Liver (tissue), 9 donors: ENCODE data around the gene CAMK1G. TPM values are rescaled to one million over a fixed set of nuclear protein-coding genes. Genes with fewer than 3 reads are reported as not detected.

Source experiments
- DNase-seq: peaks from one replicate; pipeline ENCODE4 v3.0.0-alpha.2; 2017; ENCODE audit warnings: low spot score
- H3K27ac ChIP-seq, 2 donors: one replicate each; pipeline ENCODE4 v1.7.0; 2013; ENCODE audit warnings: inconsistent platforms in 2 of 2, low read length in 2 of 2, control low read depth in 1 of 2, low read depth in 1 of 2, mild to moderate bottlenecking in 1 of 2
- H3K27me3 ChIP-seq, 4 donors: one replicate each; pipeline versions ENCODE4 v1.6.1 to v1.7.0; 2013; ENCODE audit warnings: low read length in 3 of 4, inconsistent platforms in 1 of 4, mild to moderate bottlenecking in 1 of 4, moderate library complexity in 1 of 4; ENCODE audit not compliant: control insufficient read depth in 4 of 4, insufficient read depth in 4 of 4
- H3K36me3 ChIP-seq, 4 donors: one replicate each; pipeline versions ENCODE4 v1.6.1 to v1.7.0; 2013; ENCODE audit warnings: low read length in 3 of 4, mild to moderate bottlenecking in 3 of 4, low read depth in 1 of 4, moderate library complexity in 1 of 4; ENCODE audit not compliant: control insufficient read depth in 4 of 4, insufficient read depth in 3 of 4
- H3K4me1 ChIP-seq, 4 donors: one replicate each; pipeline versions ENCODE4 v1.6.1 to v1.7.0; 2013; ENCODE audit warnings: low read length in 3 of 4, mild to moderate bottlenecking in 3 of 4, moderate library complexity in 1 of 4; ENCODE audit not compliant: control insufficient read depth in 4 of 4, insufficient read depth in 4 of 4
- H3K4me3 ChIP-seq, 3 donors: one replicate each; pipeline versions ENCODE4 v1.6.1 to v1.7.0; 2013; ENCODE audit warnings: low read length in 3 of 3, control low read depth in 1 of 3, low read depth in 1 of 3, mild to moderate bottlenecking in 1 of 3
- H3K9ac ChIP-seq, 2 donors: one replicate each; pipeline ENCODE4 v1.7.0; 2013; ENCODE audit warnings: low read length in 2 of 2, mild to moderate bottlenecking in 2 of 2, moderate library complexity in 2 of 2, control low read depth in 1 of 2, low read depth in 1 of 2
- H3K9me3 ChIP-seq, 4 donors: one replicate each; pipeline versions ENCODE4 v1.6.1 to v1.7.0; 2013; ENCODE audit warnings: low read length in 3 of 4; ENCODE audit not compliant: control insufficient read depth in 4 of 4
- EGR1 ChIP-seq, 2 donors: IDR thresholded peaks; 2 replicates each; pipeline ENCODE4 v1.6.1; 2016 to 2018; ENCODE audit warnings: antibody characterized with exemption in 2 of 2, low read depth in 2 of 2
- FOXA1 ChIP-seq: IDR thresholded peaks from 2 replicates; pipeline ENCODE4 v1.6.1; 2016; ENCODE audit warnings: antibody characterized with exemption
- FOXA2 ChIP-seq: IDR thresholded peaks from 2 replicates; pipeline ENCODE4 v1.6.1; 2016; ENCODE audit warnings: antibody characterized with exemption
- GABPA ChIP-seq, 2 donors: IDR thresholded peaks in 1 of 2; conservative IDR thresholded peaks in 1 of 2; 2 replicates each; pipeline ENCODE4 v1.6.1; 2016; ENCODE audit warnings: antibody characterized with exemption in 2 of 2, mild to moderate bottlenecking in 1 of 2, moderate library complexity in 1 of 2
- HNF4A ChIP-seq, 2 donors: conservative IDR thresholded peaks; 2 replicates each; pipeline ENCODE4 v1.6.1; 2016; ENCODE audit warnings: antibody characterized with exemption in 2 of 2, mild to moderate bottlenecking in 2 of 2
- HNF4G ChIP-seq: IDR thresholded peaks from 2 replicates; pipeline ENCODE4 v1.6.1; 2016; ENCODE audit warnings: antibody characterized with exemption
- JUND ChIP-seq, 2 donors: IDR thresholded peaks; 2 replicates each; pipeline ENCODE4 v1.6.1; 2016; ENCODE audit warnings: antibody characterized with exemption in 2 of 2
- MAX ChIP-seq: IDR thresholded peaks from 2 replicates; pipeline ENCODE4 v1.6.1; 2016; ENCODE audit warnings: antibody characterized with exemption
- NR2F2 ChIP-seq: IDR thresholded peaks from 2 replicates; pipeline ENCODE4 v1.6.1; 2016; ENCODE audit warnings: antibody characterized with exemption
- RAD21 ChIP-seq, 2 donors: IDR thresholded peaks; 2 replicates each; pipeline ENCODE4 v1.6.1; 2016; ENCODE audit warnings: antibody characterized with exemption in 2 of 2, mild to moderate bottlenecking in 2 of 2
- RXRA ChIP-seq, 2 donors: IDR thresholded peaks; 2 replicates each; pipeline ENCODE4 v1.6.1; 2017 to 2018; ENCODE audit warnings: antibody characterized with exemption in 2 of 2, mild to moderate bottlenecking in 1 of 2
- SP1 ChIP-seq: IDR thresholded peaks from 2 replicates; pipeline ENCODE4 v1.6.1; 2018; ENCODE audit warnings: antibody characterized with exemption, mild to moderate bottlenecking
- TAF1 ChIP-seq: conservative IDR thresholded peaks from 2 replicates; pipeline ENCODE4 v1.6.1; 2016; ENCODE audit warnings: antibody characterized with exemption, mild to moderate bottlenecking
- YY1 ChIP-seq: IDR thresholded peaks from 2 replicates; pipeline ENCODE4 v1.6.1; 2016; ENCODE audit warnings: antibody characterized with exemption, mild to moderate bottlenecking
- WGBS: extraction: QIAGEN DNeasy Blood & Tissue Kit; methylation state at CpG from one replicate; pipeline ENCODE4 v1.1.7; 2013; 5-methylcytosine and 5-hydroxymethylcytosine counted together
- polyA plus RNA-seq, 2 donors: library from polyadenylated mRNA; stranded (reverse) in 1 of 2; unstranded in 1 of 2; fragments of 200-250 nt in 1 of 2; fragments of >200 nt in 1 of 2; fragmentation: Nextera tagmentation in 1 of 2; extraction: Ambion mirVana in 1 of 2; gene quantifications; one replicate each; pipeline versions ENCODE4 v1.2.1 to v1.2.3, GENCODE V29; 2013 to 2015
- total RNA-seq, 2 donors: library from RNA; depleted of rRNA; stranded (reverse); fragments of >200 nt; gene quantifications; one replicate each; pipeline ENCODE4 v1.2.3, GENCODE V29; 2014
- TF ChIP-seq, protein P1 (sequence below): IDR thresholded peaks from 2 replicates; pipeline ENCODE4 v1.6.1; 2016; ENCODE audit warnings: antibody characterized with exemption, mild to moderate bottlenecking
- TF ChIP-seq, protein P2 (sequence below): IDR thresholded peaks from 2 replicates; pipeline ENCODE4 v1.6.1; 2016; ENCODE audit warnings: antibody characterized with exemption
- TF ChIP-seq, protein P3 (sequence below): IDR thresholded peaks from 2 replicates; pipeline ENCODE4 v1.6.1; 2016; ENCODE audit warnings: antibody characterized with exemption
- TF ChIP-seq, protein P4 (sequence below): fragments of 150-350 bp; IDR thresholded peaks from 2 replicates; pipeline ENCODE4 v1.5.1; 2017; ENCODE audit warnings: improper control_type of control experiment, low read depth, low read length; ENCODE audit not compliant: missing input control
- donor health status: healthy.
- donor health status: healthy.
- donor health status: healthy.
- donor health status: healthy.
- donor health status: healthy.

The CAMK1G gene
- total and polyA plus RNA-seq, 4 donors = 0.03 to 0.25 (median 0.14) TPM; not detected in 1

GRCh38 chr1:209655411-209656231 is 72.1 kb downstream of the CAMK1G start (continued):
- no peak for TF ChIP-seq EGR1 (IDR thresholded peaks at IDR 0.05; ENCODE audit: low read depth in 2 of 2)
- TF ChIP-seq, protein P1, sequence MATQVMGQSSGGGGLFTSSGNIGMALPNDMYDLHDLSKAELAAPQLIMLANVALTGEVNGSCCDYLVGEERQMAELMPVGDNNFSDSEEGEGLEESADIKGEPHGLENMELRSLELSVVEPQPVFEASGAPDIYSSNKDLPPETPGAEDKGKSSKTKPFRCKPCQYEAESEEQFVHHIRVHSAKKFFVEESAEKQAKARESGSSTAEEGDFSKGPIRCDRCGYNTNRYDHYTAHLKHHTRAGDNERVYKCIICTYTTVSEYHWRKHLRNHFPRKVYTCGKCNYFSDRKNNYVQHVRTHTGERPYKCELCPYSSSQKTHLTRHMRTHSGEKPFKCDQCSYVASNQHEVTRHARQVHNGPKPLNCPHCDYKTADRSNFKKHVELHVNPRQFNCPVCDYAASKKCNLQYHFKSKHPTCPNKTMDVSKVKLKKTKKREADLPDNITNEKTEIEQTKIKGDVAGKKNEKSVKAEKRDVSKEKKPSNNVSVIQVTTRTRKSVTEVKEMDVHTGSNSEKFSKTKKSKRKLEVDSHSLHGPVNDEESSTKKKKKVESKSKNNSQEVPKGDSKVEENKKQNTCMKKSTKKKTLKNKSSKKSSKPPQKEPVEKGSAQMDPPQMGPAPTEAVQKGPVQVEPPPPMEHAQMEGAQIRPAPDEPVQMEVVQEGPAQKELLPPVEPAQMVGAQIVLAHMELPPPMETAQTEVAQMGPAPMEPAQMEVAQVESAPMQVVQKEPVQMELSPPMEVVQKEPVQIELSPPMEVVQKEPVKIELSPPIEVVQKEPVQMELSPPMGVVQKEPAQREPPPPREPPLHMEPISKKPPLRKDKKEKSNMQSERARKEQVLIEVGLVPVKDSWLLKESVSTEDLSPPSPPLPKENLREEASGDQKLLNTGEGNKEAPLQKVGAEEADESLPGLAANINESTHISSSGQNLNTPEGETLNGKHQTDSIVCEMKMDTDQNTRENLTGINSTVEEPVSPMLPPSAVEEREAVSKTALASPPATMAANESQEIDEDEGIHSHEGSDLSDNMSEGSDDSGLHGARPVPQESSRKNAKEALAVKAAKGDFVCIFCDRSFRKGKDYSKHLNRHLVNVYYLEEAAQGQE = no peak
- TF ChIP-seq YY1 = no peak
- TF ChIP-seq SP1 = no peak
- TF ChIP-seq FOXA2 = no peak
- no peak for TF ChIP-seq HNF4G
- no peak for TF ChIP-seq TAF1

GRCh38 chr1:209657140-209657879 is 73.8 kb downstream of the CAMK1G start:
- Histone ChIP-seq H3K9ac (no peak overlapping the region), H3K4me3 (no peak overlapping the region), H3K27ac (peak overlapping the region; percentile 28 to 52), H3K36me3 (no peaks in the 10 kb centered on the region), H3K4me1 (peaks cover 35 to 71% (median 67%) of the 10 kb centered on the region in 4 donors), H3K9me3 (no peaks in the 10 kb centered on the region), H3K27me3 (no peaks in the 10 kb centered on the region)
- 45% methylated on average over 9 of the region's 9 CpGs for WGBS
- no peak for DNase-seq
- TF ChIP-seq SP1 = peak; percentile 92
- TF ChIP-seq RXRA (IDR thresholded peaks at IDR 0.05) = peak; percentile 99
- TF ChIP-seq RAD21 (IDR thresholded peaks at IDR 0.05) = peak in 1 of 2 donors; percentile 55
- no peak for TF ChIP-seq GABPA (IDR thresholded peaks at IDR 0.05 in 1 of 2, conservative IDR thresholded peaks at IDR 0.05 in 1 of 2)
- TF ChIP-seq, protein P2, sequence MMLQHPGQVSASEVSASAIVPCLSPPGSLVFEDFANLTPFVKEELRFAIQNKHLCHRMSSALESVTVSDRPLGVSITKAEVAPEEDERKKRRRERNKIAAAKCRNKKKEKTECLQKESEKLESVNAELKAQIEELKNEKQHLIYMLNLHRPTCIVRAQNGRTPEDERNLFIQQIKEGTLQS = no peak
- TF ChIP-seq EGR1 (IDR thresholded peaks at IDR 0.05; ENCODE audit: low read depth in 2 of 2) = peak in 1 of 2 donors; percentile 53
- TF ChIP-seq NR2F2 = peak; percentile 99
- TF ChIP-seq, protein P1 = peak; percentile 43
- TF ChIP-seq YY1 = peak; percentile 83
- TF ChIP-seq FOXA2 = peak; percentile 23
- TF ChIP-seq, protein P3, sequence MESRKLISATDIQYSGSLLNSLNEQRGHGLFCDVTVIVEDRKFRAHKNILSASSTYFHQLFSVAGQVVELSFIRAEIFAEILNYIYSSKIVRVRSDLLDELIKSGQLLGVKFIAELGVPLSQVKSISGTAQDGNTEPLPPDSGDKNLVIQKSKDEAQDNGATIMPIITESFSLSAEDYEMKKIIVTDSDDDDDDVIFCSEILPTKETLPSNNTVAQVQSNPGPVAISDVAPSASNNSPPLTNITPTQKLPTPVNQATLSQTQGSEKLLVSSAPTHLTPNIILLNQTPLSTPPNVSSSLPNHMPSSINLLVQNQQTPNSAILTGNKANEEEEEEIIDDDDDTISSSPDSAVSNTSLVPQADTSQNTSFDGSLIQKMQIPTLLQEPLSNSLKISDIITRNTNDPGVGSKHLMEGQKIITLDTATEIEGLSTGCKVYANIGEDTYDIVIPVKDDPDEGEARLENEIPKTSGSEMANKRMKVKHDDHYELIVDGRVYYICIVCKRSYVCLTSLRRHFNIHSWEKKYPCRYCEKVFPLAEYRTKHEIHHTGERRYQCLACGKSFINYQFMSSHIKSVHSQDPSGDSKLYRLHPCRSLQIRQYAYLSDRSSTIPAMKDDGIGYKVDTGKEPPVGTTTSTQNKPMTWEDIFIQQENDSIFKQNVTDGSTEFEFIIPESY = no peak
- peak; percentile 40 for TF ChIP-seq FOXA1
- TF ChIP-seq TAF1 = no peak
- peak; percentile 99 for TF ChIP-seq HNF4G
- TF ChIP-seq JUND (IDR thresholded peaks at IDR 0.05) = peak; percentile 48 to 72
- TF ChIP-seq, protein P4, sequence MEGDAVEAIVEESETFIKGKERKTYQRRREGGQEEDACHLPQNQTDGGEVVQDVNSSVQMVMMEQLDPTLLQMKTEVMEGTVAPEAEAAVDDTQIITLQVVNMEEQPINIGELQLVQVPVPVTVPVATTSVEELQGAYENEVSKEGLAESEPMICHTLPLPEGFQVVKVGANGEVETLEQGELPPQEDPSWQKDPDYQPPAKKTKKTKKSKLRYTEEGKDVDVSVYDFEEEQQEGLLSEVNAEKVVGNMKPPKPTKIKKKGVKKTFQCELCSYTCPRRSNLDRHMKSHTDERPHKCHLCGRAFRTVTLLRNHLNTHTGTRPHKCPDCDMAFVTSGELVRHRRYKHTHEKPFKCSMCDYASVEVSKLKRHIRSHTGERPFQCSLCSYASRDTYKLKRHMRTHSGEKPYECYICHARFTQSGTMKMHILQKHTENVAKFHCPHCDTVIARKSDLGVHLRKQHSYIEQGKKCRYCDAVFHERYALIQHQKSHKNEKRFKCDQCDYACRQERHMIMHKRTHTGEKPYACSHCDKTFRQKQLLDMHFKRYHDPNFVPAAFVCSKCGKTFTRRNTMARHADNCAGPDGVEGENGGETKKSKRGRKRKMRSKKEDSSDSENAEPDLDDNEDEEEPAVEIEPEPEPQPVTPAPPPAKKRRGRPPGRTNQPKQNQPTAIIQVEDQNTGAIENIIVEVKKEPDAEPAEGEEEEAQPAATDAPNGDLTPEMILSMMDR = no peak
- TF ChIP-seq HNF4A (conservative IDR thresholded peaks at IDR 0.05) = peak; percentile 98 to 100
- peak; percentile 94 for TF ChIP-seq MAX
